Measurements from ENCODE around the gene BCL2L11. TPM values are rescaled to one million over a fixed set of nuclear protein-coding genes. Genes with fewer than 3 reads are reported as not detected.

BCL2L11 gene
- total RNA-seq, 1 donor from 2014 or later: 11.4 TPM

GRCh38 chr2:111176867-111177266, 56.2 kb downstream of the BCL2L11 start:
- no peak for TF ChIP-seq CTCF (IDR thresholded peaks at IDR 0.05)
- Mint-ChIP-seq H3K9me3 (ENCODE audit: low read depth) (no peaks in the 10 kb centered on the region), H3K27me3 (ENCODE audit: low read depth) (peaks cover 3% of the 10 kb centered on the region), H3K4me3 (ENCODE audit: unreplicated experiment) (no peak overlapping the region), H3K27ac (ENCODE audit: unreplicated experiment) (no peak overlapping the region), H3K4me1 (ENCODE audit: low read depth) (peaks cover 9% of the 10 kb centered on the region), H3K36me3 (ENCODE audit: low read depth) (no peaks in the 10 kb centered on the region)
- DNase-seq (ENCODE audit: low spot score): no peak

GRCh38 chr2:111178296-111178695, 57.6 kb downstream of the BCL2L11 start:
- no peak for DNase-seq (ENCODE audit: low spot score)
- Mint-ChIP-seq H3K4me1 (ENCODE audit: low read depth) (peaks cover 9% of the 10 kb centered on the region), H3K27me3 (ENCODE audit: low read depth) (peaks cover 3% of the 10 kb centered on the region), H3K27ac (ENCODE audit: unreplicated experiment) (no peak overlapping the region), H3K4me3 (ENCODE audit: unreplicated experiment) (no peak overlapping the region), H3K9me3 (ENCODE audit: low read depth) (no peaks in the 10 kb centered on the region), H3K36me3 (ENCODE audit: low read depth) (no peaks in the 10 kb centered on the region)
- no peak for TF ChIP-seq CTCF (IDR thresholded peaks at IDR 0.05)

GRCh38 chr2:111178730-111179405, 58.2 kb downstream of the BCL2L11 start:
- DNase-seq (ENCODE audit: low spot score): no peak
- no peak overlapping the region for H3K4me3 Mint-ChIP-seq (ENCODE audit: unreplicated experiment)
- no peak overlapping the region for H3K27ac Mint-ChIP-seq (ENCODE audit: unreplicated experiment)
- no peak for TF ChIP-seq CTCF (IDR thresholded peaks at IDR 0.05)
- H3K4me1 Mint-ChIP-seq (ENCODE audit: low read depth): peaks cover 9% of the 10 kb centered on the region
- H3K9me3 Mint-ChIP-seq (ENCODE audit: low read depth): no peaks in the 10 kb centered on the region
- H3K27me3 Mint-ChIP-seq (ENCODE audit: low read depth): peaks cover 3% of the 10 kb centered on the region
- no peaks in the 10 kb centered on the region for H3K36me3 Mint-ChIP-seq (ENCODE audit: low read depth)

- Mint-ChIP-seq H3K27me3 (ENCODE audit: low read depth) (no peaks in the 10 kb centered on the region), H3K4me1 (ENCODE audit: low read depth) (peaks cover 15% of the 10 kb centered on the region), H3K4me3 (ENCODE audit: unreplicated experiment) (no peak overlapping the region), H3K9me3 (ENCODE audit: low read depth) (no peaks in the 10 kb centered on the region), H3K36me3 (ENCODE audit: low read depth) (no peaks in the 10 kb centered on the region), H3K27ac (ENCODE audit: unreplicated experiment) (no peak overlapping the region)
- DNase-seq (ENCODE audit: low spot score): no peak
- no peak for TF ChIP-seq CTCF (IDR thresholded peaks at IDR 0.05)
Observed at GRCh38 chr2:111182121-111182520, 61.4 kb downstream of the BCL2L11 start.

- H3K27me3 Mint-ChIP-seq (ENCODE audit: low read depth): no peaks in the 10 kb centered on the region
- DNase-seq (ENCODE audit: low spot score): no peak
- H3K9me3 Mint-ChIP-seq (ENCODE audit: low read depth): no peaks in the 10 kb centered on the region
- no peak for TF ChIP-seq CTCF (IDR thresholded peaks at IDR 0.05)
- H3K27ac Mint-ChIP-seq (ENCODE audit: unreplicated experiment): no peak overlapping the region
- H3K4me1 Mint-ChIP-seq (ENCODE audit: low read depth): peaks cover 15% of the 10 kb centered on the region
- H3K36me3 Mint-ChIP-seq (ENCODE audit: low read depth): no peaks in the 10 kb centered on the region
- no peak overlapping the region for H3K4me3 Mint-ChIP-seq (ENCODE audit: unreplicated experiment)
Observed at GRCh38 chr2:111182740-111183139, 62.0 kb downstream of the BCL2L11 start.

Data from chondrocyte (in vitro differentiated cells).